Stimulated activated CD8-positive, alpha-beta memory T cell treated with anti-CD3 and anti-CD28 coated beads, Interleukin-12 subunit alpha, Interleukin-12 subunit beta, amount 100 ng/mL, for 4 hours (primary cell): ENCODE measurements around the gene PGC.

Source experiments
- DNase-seq: peaks from one replicate; pipeline ENCODE4 v3.0.0-alpha.2; 2020; ENCODE audit warnings: low read depth

The PGC gene

DNA sequence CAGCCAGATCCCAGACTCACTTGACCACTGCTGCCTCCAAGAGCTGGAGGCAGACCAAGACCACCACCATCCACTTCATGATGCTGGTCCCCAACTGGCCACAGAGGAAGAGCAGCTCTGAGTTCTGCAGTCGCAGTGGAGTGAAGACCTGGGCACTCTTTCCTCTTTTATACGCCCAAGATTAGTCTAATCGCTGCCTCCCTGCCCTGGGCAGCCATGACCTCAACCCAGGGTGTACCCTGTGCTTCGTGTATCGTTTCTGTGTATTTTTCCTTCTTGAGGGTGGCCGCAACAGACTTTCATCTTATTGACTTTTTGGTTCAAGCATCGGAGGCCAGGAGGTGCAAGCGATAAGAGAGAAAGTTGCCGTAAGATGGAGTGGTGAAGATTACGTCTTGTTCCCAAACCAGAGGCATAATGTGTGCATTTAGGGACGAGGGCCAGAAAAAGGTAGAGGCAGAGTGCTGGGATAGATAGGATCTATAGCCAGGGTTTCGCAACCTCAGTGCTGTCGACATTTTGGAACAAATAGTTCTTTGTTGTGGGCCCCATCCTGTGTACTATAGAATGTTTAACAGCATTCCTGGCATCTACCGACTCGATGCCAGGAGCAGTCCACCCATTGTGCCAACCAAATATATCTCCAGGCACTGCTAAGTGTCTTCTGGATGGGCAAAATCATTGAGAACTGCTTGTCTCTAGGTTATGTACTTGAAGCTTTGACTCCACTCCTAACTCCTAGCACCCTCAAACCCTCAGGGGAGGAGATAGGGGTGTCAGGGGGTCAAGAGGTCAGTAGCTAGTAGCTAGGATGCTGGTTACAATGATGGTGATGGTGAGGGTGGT is at the start of gene PGC:
Gene PGC, minus strand, starts transcription at position 142 of the 846 bp plus-strand sequence. Its CDS starts 63 bp downstream, at position 79.
- DNase-seq: no peak

DNA sequence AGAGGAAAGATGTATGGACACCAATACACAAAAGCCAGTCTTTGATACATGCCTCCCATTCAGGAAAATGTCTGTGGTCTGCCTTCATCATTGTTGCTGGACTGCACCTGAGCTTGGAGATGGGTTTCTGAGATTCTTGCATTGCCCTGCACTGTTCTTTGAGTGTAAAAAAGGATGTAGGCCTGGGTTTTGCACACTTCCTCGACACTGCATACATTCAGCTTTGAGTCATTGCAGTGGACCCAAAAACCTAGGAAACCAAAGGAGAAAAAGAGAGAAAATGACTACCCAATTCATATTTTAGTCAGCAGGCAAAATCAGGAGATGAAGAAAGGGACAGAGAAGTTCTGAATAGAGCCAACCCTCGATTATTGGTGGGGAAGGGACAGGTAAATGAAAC is 49.3 kb upstream of the PGC start:
- DNase-seq: no peak

DNA sequence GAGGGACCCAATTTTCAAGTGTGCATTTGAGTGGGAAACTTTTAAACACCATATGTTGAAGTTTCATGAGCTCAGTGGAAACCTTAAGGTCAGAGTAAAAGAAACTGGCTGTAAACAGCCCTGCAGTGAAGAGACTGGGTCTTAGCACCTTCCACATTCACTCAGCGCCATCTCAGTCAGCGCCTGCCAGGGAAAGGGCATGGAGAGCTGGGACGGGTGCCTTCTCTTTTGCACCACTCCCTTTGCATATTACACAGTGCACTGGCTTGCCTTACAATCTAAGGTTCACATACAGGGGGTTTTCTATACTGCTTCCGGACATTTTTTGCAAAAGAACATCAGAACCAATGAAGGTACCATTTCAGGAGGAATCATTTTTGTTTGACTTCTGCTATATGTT is 44.8 kb upstream of the PGC start:
- DNase-seq: no peak

DNA sequence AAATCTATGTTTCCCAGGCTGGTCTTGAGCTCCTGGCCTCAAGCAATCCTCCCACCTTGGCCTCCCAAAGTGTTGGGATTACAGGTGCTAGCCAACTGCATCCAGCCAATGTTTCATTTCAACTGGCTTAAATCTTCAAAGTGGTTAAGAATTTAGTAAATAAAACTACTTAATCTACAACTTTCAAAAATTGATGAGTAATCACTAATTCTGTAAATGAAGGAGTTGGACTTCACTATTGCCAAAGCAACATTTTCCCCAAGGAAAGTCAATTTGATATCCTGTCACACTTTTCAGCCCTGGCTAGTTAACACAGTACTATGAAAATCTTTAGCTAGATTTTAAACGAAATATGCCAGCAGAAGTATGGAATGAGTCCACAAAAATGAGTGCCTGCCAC is 44.1 kb upstream of the PGC start:
- DNase-seq: no peak

DNA sequence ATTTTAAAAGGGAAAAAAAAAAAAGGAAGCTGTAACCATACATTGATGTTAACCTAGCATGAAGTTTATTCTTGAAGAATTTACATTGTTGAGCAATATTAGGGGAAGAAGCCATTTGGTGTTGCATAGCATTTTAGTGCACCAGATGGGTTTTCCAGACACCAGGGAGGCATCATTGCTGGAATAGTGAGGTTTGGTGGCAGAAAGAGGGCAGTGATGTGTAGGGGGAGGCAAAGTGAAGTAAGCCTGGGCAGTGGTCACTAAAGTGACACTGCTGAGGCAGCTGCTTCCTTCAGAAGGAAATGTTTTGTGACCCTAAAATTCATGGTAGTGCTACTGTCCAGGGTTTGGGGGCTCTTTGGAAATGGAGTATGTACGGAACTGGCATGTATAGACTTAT is 42.8 kb upstream of the PGC start:
- DNase-seq: no peak

DNA sequence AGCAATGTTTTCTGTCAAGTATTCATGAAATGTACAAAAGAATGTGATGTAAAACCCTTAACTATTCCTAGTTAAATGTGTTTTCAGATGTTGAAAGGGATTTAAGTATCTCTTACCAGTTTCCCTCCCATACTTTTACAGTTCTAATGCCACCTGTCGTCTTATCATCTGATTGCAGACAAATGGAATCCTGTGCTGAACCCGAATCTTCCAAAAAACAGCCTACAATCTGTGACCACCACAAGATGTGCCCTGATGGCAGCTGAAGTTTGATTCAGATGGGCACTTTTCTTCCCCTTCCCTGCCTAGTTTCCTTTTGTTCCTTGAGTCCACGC is 42.2 kb upstream of the PGC start:
- no peak for DNase-seq

DNA sequence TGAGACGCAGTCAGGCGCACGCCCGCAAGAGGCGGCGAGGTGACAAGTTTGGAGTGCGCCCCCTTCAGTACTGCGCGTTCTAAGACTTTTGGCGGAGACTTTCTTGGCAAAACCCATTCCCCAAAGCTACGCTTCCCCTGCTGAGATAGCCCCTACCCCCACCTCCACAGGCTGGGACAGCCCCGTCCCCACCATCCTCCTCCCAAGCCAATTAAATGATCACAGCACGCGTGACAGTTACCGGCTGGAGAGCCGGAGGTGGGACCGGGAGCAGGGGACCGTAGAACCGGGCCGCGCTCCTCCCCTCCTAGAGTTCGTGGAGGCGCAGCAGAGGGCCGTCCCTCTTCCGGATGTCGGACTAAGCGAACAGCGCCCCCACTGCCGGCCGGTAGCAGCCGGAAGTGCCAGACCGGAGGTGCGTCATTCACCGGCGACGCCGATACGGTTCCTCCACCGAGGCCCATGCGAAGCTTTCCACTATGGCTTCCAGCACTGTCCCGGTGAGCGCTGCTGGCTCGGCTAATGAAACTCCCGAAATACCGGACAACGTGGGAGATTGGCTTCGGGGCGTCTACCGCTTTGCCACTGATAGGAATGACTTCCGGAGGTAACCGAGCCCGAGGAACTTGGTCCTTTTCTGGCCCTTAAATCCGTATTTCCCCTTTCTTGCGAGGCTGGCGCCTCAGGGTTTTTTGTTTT is 40.2 kb upstream of the PGC start, which contains the start of gene TOMM6:
Gene TOMM6, plus strand, starts transcription at position 476 of the 699 bp plus-strand sequence. Its CDS starts 4 bp downstream, at position 480.
- peak; percentile 89 for DNase-seq

DNA sequence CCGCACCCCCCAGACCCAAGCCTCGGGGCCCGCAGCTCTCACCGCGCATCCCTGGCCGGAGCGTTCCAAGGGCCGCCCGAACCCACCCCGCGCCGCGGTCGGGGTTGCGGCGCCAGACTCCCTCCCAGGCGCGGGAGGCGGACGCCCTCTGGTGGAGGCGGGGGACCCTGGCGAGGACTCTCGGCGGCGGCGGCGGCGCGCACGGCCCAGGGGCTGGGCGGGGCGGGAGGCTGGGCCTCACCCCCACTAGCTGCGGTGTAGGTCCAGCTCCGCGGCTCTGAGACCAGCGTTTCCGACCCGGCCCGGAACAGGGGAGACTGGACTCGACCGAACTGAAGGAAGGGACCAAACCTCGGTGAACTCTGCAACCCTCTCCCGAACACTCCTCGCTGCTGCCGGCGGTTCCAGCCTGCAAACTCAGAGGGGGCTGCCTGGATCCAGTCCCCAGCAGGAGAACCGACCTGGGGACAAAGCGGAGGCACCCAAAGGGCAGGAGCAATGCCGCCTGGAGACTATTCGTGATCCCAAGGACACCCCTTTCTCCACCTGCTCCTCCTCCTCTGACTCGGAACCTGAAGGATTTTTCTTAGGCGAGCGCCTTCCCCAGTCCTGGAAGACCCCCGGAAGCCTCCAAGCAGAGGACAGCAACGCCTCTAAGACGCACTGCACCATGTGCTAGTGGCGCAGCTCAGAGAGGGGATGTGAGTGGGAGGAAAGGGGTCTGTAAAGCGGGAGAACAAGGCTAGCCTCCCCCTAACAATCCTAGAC is 39.4 kb upstream of the PGC start:
- peak; percentile 80 for DNase-seq

DNA sequence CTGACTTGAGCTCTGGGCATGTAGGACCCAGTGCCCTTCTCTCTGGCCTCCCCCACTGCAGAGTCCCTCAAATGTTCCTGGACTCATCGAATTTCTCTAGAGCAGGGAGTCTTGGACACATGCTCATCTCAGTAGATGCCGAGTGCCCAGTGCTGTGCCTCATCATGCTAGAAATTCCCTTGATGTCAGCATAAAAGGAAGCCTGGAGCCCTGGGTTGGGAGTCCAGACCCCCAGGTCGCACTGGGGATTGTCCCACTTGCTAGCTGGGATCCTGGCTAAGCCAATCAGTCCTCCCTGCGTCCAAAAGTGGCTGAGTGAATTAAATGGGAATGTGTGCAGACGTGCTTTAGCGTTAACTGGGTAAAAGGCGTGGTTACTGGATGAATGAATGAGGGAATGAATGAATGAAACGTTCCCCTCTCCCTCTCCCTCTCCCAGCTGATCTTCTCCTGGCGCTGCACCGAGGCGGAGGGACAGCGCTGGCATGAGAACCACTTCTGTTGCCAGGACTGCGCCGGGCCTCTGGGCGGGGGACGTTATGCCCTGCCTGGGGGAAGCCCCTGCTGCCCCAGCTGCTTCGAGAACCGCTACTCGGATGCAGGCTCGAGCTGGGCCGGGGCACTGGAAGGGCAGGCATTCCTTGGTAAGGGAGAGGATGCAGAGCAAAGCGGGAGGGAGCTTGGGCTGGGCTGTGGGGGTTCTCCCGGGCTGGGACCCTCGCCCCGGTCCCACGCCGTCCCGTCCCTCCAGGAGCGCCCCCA is 38.7 kb upstream of the PGC start:
- no peak for DNase-seq

DNA sequence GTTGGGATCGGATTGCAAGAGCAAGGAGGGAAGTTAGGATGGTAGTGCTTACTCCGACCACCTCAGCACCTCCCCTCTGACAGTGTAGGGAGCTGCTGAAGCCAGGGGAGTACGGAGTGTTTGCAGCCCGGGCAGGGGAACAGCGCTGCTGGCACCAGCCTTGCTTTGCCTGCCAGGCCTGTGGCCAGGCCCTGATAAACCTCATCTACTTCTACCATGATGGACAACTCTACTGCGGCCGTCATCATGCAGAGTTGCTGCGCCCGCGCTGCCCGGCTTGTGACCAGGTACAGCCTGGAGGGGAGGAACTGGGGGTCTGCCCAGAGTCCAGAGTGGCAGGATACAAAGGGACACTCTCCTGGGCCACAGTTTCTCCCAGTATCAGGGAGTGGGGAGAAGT is 38.1 kb upstream of the PGC start:
- no peak for DNase-seq

DNA sequence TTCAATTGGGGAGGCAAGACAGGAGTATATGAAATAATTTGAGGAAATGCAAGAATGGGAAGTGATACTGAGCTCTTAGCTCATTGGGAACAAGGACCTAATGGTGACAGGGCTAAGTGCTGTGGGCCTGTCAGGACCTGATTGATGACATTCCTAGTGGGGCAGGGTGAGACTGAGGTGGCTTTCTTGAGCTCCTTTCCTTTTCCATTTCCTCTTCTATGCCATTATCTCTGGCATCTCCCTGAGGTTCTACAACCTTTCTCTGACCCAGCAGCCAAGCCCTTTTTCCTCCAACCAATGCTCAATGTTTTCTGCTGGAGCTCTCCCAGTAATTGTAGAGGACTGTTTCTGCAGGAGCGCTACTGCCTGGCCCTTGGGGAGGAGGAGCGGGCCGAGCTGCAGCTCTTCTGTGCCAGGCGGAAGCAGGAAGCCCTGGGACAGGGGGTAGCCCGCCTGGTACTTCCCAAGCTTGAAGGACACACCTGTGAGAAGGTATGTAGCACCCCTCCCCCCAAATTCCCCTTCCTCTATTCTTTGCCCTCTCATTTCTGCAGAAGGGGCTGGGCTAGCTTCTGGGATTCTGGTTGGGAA is 37.5 kb upstream of the PGC start:
- no peak for DNase-seq

DNA sequence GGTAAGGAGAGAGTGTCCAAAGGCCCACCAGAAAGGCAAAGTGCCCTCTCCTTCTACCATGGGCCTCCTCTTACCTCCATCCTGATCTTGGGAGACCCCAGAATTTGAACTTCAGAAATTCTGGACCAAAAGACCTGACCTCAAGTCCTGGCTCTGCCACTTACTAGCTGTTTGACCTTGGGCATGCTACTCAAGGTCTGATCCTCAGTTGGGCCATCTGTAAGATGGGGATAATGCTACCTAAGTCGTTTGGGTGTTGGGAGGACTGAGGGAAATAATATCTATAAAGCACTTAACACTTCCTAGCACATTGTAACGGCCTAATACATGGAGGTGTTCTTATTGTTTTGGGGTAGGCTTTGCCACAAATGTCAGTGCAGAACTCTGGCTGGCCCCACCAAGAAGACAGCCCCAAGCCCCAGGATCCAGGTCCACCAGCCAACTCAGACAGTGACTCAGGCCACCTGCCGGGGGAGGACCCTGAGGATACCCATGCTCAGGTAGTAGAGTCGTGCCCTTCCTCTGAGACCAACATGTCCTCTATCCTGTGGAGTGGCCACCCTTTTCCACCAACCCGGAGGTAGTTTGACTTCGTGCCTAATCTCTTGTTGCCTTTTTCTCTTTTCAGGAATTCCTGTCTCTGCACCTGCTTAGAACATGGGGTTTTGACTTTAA is 36.0 kb upstream of the PGC start:
- no peak for DNase-seq

DNA sequence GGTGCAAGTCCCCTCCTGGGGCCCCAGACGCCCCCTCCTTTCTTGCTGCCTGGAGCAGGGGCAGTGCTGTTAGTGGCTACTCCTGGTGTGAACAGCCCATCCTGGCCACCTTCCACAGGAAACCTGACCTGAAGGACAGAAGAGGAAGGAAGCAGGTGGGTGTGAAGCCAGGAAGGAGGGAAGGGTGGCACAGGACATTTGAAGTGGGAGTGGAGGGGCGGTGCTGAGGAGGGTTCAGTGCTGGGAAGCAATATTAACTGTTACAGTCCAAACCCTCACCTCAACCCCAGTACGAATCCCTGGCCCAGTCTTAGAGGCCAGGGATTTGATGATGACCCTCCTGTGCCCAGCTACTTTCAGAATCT is 34.2 kb upstream of the PGC start:
- no peak for DNase-seq

DNA sequence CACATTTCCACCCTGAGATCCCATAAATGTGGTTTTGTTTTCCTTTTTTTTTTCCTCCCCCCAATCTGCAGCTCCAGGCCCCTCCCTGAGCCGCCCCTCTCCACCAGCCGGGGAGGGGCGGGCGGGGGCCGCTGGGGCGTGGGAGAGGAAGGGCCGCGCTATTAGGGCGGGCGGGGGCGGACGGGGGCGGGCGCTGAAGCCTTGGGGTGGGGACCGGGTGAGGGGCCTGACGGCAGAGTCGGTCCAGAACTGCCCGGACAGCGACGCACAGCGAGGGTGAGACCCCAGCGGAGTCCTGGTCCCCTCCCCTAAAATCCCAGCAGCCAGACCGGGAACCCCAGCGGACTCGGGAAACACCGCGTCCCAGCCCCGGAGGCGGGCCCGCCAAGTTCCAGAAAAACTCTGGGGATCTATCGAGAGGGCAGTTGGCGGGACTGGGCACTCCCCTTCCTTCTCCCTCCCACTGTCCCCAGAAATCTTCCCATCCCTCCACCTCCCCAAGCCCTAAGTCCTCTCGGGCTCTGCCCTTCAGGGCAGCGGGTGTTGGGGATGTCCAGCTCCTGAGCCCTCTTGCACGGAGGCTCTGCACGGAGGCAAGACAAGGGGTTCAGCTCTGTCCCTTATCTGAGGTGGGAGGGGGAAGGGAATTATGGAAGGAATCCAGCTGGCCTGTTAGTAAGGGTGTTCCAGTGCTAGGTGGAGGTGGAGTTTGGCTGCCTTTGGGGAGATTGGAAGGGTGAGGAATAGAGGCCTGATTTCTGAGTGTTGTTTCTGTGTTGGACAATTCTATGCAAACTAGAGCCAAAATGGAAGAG is 33.6 kb upstream of the PGC start, which contains the start of gene PRICKLE4:
Gene PRICKLE4, plus strand, starts transcription at position 232 of the 815 bp plus-strand sequence. CDS start 2,692 bp downstream, outside the sequence.
- no peak for DNase-seq

DNA sequence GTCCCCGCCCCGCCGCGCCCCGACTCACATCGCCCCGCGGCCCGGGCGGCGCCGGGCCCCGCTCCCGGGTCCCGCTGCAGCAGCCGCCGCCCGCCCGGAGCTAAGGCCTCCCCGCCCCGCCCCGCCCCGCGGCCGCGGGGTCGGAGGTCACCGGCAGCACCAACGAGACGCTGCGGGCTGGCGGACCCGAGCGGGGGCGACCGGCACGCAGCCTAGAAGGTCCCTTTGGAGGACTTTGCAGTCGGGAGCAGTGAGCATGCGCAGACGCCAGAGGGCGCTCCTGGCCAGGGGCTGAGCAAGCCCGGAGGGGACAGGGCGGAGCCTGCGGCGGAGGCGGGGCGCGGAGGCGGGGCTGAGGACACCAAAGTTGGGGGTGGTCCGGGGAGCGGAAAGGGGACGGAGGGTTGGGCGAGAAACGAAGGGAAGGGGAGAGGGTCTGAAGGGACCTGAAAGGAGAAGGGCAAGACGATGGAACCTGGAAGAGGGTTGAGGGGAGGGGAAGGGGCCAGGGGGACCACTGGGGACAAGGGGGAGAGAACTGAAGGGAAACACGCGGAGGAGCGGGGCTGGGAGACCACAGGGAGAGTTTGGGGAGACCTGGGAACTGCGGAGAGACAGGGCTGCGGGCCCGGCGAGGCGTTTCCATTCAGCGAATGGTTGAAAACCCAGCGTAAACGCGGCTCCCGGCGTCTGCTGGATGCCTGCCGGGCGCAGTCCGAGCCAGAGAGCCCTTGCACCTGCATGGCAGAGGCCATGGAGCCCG is 32.8 kb upstream of the PGC start, which contains the start of gene FRS3:
Gene FRS3, minus strand, starts transcription at position 113 of the 763 bp plus-strand sequence. CDS start 2,913 bp downstream, outside the sequence.
- peak; percentile 98 for DNase-seq

DNA sequence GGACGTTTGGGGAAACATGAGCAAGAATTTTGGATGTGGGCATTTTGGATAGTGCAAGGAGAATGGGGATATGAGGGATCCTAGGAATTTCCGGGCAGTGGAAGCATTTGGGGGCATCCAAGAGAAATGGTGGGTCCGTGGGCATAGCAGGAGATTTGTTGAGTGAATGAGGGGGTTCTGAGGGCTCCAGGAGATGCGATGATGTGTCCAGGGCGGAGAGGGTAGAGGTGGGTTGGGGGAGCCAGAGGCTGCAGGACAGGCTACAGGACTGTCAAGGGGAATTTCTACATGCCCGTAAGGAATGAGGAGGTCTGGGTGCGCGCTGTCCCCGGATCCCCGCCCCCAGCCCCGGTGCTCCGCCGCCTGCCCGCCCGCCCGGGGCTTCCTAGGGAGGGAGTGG is 32.1 kb upstream of the PGC start:
- no peak for DNase-seq

DNA sequence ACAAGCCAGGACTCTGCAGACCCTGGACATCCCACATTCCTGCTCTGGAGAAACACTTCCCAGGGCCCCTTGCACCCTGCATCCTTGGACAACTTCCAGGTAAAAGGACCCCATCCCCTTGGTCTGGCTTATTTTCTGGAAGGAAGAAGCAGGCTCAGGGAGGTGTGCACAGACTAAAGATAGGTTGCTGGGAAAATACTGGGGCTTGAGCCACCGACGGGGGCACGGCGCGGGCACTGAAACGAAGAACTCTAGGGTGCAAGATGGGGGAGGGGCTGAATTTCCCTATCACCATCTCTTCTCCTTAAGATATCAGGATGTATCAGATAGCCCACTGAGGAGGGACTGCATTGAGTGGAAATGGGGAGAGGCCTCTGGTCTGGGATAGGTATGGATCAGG is 31.7 kb upstream of the PGC start:
- DNase-seq: no peak

DNA sequence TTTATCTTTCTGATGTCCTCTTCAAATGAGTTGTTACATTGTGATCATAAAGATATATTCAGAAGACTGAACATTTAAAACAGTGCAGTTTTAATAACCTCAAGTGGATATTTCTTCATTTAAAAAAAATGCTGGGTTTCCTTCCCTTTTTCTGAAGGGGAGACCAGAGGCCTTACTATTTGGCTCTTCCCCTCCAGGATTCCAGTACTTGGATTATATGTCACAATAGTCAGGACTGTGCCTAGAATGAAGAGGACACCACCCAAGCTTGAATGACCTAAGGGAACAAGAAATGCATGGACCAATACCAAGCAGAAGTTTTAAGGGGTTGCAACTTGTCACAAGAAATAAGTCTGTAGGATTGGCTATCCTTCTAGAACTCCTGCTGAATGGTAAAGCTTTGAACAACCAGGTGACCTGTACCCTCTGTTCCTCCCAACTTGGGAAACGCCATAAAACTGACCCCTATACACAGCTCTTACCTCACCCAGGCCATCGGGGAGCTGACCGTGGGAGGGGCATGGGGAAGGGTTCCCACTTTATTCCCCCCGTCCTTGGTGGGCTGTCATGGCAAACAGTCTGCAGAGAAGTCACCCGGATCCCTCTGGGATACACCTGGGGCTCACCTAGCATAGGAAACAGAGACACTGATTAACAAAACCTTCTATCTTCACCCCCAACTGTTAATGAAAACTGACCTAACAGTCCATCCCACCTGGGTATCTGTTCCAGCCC is 30.5 kb upstream of the PGC start:
- no peak for DNase-seq
